Measurements from ENCODE around the gene COQ8B.
"Not testable (repeated sequence)": the region's sequence is repeated elsewhere in the genome, so short reads cannot be mapped to it uniquely, and the experiment has no call there.

The COQ8B gene

DNA sequence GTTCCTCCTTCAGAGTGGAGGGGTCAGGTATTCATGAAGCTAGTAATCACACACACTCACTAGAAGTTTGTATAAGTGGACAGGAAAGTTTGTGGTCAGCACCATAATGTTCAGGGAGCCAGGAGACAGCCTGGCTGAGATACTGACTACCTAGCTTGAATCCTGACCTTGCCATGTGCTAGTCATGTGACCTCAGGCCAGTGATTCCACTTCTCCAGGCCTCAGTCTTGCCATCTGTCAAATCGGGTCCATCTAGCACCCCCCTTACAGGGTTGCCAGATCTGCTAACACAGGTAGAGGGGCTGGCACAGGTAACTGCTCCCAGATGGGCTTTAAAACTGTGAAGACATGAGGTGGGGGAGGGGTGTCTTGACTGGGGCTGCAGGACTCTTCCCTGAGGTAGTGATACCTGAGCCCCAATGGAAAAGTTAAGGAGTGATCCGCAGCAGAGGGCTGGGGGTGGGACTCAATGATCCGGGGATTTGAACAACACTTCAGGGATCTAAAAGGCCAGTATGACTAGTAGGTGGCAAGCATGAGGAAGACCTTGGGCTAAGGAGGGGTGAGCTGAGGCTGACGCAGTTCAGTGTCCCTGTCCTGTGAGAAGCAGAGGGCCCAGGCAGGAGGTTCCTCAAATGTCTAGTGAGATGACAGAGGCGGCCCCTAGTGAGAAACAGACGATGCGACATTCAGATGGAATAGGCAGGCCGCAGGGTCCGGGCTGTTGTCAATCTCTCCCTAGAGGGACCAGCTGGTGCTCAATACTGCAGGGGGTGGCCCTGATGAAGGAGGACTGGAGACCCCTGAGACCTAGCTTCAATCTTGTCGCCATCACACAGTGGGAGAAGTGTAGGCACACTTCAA is 25.1 kb upstream of the COQ8B start:
- ATAC-seq, result no peak

DNA sequence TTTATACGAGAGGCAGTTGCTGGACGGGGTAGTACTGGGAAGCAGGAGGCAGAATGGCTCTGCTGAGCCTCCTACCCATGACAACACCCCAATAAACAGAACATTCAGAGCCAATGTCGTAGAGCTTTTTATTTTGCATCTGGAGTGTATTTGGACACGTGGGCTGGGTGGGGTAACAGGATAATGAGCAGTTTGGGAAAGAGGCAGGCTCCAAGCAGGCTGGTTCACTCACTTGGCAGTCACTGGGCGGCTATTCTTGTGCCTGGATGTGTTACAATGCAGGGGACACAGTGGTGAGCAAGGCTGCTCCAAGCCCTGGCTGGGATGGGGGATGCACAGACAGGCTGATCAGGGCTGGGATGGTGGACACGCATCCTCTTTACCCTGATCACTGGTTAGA is 24.1 kb upstream of the COQ8B start:
- no peak for ATAC-seq

DNA sequence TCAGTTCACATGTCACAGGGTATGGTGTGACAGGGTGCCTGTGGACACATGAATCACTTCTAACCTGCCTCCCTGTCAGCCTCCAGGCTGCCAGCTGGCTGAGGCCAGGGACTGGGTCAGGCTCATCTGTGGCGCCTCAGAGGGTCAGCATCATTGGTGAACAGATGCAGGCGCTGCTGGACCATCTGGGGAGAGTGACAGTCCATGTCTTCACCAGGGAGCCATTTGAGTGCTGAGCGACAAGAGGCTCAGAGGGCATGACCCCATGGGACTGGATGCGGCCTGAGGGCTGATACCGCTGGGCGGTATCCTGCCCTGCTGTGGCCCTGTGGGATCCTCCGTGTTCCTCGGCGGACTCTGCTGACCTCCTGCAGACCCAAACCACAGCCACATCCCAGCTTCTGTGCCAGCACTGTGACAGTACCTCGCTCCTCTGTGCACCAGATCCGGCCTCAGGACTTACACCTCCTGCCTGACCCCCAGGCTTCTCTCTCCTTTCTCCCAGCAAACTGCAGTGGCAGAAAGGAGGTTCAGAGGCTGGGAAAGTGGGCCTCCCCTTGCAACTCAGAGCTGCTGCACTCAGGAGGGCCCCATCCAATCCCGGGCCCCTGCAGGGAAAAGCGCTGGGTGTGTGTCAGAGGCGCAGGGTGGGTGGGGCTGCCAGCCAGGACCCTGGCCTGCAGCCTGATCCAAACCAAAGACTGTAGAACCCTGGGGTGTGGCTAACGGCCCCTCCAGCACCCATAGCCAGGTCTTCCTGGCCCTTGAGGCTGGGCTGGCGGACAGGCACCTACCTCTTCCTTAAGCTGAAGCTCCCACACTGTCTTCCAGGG is 23.4 kb upstream of the COQ8B start:
- ATAC-seq, result no peak

DNA sequence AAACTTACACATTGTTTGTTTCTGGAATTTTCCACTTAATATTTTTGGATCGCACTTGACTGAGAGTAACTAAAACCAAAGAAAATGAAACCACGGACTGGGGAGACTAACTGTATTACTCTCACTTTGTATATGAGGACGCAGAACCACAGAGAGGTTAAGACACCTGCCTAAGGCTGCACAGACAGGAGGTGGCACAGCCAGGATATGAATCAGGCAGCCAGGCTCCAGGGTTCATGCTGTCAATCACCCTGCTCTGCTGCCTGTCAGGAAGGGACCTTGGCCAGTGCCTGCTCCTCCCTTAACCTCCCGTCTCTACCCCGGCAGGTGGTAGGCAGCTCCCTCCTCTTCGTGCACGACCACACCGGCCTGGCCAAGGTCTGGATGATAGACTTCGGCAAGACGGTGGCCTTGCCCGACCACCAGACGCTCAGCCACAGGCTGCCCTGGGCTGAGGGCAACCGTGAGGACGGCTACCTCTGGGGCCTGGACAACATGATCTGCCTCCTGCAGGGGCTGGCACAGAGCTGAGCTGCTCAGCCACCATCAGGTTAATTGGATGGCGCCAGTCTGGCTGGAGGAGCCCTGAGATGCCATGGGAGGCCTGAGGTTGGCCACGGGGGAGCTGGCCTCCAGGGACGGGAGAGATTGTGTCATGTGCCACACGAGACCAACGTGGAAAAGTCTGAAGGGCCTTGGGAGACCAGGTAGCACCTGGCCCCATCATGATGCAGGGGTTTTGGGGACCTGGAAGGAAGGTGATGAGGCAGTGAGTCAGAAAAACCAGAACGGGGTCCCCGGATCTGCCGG is 22.5 kb upstream of the COQ8B start:
- no peak for ATAC-seq

DNA sequence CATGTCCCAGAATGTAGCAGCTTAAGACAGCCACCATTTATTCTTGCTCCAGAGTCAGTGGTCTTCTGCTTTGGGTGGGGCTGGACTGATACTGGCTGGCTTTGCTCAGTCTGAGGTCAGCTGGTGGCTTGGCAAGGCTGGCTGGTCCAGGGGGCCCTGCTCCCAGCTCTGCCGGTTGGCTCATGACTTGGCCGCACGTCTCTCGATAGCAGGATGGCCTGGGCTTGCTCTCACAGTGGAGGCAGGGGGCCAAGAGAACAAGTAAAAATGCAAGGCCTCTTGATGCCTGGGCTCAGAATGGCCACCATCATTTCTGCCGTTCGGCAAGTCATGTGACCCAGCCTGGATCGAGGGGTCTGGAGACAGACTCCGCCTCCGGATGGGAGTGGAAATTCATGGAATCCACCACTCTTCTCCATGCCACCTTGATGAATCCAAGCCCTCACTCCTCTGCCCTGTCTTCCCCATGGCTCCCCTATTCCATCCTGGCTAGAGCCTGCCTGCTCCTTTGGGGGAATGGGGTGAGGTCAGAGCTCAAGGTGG is 20.5 kb upstream of the COQ8B start:
- ATAC-seq, result no peak

DNA sequence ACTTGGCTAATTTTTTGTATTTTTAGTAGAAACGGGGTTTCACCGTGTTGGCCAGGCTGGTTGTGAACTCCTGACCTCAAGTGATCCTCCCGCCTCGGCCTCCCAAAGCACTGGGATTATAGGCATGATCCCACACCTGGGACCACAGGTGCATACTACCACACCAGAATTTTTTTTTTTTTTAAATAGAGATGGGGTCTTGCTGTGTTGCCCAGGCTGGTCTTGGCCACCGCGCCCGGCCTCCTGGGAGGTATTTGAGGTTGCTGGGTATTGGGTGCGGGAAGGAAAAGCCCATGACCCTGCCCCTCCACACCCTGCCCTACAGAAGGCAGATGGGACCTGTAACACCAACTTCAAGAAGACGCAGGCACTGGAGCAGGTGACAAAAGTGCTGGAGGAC is 20.0 kb upstream of the COQ8B start:
- ATAC-seq, result no peak

DNA sequence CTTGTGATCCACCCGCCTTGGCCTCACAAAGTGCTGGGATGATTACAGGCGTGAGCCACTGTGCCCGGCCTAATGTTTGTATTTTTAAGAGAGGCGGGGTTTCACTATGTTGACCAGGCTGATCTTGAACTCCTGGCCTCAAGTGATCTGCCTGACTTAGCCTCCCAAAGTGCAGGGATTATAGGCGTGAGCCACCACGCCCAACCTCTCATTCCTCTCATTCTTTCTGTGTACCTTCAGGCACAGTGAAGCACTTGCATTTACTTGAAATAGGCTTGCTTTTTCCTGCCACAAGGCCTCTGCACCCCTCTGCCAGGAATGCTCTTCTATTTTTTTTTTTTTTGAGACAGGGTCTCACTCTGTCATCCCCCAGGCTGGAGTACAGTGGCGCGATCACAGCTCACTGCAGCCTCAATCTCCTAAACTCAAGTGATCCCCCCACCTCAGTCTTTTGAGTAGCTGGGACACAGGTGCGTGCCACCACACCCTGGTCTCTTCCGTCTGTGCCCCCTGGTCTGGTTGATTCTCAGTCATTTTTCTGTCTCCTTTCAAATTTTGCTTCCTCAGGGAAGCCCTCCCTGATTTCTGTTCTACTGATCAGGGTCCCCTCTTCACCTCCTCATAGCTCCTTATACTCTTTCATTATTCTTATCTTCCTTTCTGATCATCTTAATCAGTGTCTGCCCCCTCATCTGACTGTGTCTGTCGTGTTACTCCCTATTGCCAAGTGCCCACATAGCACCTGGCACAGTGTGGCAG is 18.5 kb upstream of the COQ8B start:
- ATAC-seq, result no peak

DNA sequence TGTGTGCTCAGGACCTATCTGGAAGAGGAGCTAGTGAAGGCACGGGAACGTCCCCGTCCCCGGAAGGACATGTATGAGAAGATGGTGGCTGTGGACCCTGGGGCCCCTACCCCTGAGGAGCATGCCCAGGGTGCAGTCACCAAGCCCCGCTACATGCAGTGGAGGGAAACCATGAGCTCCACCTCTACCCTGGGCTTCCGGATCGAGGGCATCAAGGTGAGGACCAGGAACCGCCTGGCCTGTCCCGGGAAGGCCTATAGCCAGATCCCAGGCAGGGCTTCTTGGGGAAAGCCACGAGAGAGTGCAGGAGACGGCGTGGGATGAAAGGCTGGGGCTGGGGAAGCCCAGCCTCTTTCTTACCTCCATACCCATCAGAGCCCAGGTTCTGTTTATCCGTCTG is 16.5 kb upstream of the COQ8B start:
- ATAC-seq, result no peak

DNA sequence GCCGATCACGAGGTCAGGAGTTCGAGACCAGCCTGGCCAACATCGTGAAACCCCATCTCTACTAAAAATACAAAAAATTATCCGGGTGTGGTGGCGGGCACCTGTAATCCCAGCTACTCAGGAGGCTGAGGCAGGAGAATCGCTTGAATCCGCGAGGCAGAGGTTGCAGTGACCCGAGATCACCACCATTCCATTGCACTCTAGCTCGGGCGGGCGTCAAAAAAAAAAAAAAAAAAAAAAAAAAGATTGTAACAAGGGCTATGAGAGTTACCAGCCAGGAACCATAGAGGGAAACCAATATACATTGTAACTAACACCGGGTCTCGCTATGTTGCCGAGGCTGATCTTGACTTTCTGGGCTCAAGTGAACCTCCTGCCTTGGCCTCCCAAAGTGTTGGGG is 15.6 kb upstream of the COQ8B start:
- ATAC-seq, result not testable (repeated sequence)

DNA sequence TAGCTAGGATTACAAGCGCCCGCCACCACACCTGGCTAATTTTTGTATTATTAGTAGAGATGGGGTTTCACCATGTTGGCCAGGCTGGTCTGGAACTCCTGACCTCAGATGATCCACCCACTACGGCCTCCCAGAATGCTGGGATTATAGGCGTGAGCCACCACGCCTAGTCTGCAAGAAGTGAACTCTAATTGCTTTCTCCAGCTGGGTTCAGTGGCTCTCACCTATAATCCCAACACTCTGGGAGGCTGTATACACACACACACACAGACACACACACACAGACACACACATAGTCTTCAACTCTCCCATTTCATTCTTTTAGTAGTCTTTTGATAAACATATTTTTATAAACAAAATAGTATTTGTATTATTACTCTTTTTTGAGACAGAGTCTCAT is 13.4 kb upstream of the COQ8B start:
- not testable (repeated sequence) for ATAC-seq

DNA sequence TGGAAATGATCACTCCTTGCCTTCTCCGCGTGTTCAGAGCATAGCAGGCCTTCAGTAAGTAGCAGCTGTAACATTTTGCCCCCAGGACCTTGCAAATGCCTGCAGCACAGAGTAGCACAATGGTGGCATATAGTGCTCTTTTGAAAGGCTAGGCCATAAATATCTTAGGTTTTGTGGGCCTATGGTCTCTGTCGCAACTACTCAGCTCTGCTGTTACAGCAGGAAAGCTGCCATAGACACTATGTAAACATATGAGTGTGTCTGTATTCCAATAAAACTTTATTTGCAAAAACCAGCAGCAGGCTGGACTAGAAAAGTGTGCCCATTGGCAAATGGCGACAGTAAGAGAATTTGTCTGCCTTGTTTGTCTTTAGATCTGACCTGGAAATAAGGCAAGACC is 9.6 kb upstream of the COQ8B start:
- ATAC-seq, result no peak

DNA sequence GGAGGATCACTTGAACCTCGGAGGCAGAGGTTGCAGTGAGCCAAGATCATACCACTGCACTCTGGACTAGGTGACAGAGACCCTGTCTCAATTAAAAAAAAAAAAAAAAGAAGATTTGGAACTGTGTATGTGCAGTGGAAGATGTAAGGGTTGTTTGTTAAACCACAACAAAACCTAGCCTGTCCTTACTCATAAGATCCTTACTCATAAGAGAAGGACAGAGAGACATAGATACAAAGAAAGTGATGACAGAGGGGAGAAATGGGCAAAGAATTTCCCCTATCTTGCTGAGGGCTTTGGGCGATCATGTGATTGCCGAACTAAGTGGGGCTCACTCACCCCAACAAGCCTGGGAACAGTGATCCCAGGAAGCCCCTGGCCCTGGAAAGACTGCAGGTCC is 8.2 kb upstream of the COQ8B start:
- peak; percentile 32 to 65 for ATAC-seq

DNA sequence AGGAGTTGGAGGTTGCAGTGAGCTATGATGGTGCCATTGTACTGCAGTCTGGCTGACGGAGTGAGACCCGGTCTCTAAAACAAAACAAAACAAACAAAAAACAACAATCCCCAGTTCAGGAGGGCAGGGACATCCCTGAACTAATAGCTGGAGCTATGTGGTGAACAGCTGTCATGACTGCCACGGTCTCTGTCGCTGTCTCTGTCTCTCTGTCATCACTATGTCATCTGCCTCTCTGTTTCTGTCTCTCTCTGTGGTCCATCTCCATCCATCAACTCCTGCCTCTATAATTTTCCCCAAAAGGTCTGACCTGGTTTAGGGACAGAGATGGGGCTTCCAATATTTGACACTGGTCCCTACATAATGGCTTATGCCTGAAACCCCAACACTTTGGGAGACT is 7.6 kb upstream of the COQ8B start:
- no peak for ATAC-seq

DNA sequence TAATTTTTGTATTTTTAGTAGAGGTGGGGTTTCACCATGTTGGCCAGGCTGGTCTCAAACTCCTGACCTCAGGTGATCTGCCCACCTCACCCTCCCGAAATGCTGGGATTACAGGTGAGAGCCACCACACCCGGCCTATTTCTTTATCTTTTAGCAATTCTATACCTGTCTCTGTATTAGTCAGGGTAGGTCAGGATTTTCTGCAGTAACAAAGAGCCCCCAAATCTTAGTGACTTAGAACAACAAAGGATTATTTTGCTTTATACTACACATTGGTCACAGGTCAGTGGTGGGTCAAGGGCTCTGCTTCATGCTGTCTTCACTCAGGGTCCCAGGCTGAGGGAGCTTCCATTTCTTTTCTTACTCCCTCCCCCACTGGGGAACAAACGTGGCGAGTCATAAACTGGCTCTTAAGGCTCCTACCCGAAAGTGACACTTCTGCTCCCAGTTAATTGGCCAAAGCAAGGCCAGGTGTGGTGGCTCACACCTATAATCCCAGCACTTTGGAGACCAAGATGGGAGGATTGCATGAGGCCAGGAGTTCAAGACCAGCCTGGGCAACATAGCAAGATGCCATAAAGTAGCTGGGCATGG is 7.1 kb upstream of the COQ8B start:
- no peak for ATAC-seq

DNA sequence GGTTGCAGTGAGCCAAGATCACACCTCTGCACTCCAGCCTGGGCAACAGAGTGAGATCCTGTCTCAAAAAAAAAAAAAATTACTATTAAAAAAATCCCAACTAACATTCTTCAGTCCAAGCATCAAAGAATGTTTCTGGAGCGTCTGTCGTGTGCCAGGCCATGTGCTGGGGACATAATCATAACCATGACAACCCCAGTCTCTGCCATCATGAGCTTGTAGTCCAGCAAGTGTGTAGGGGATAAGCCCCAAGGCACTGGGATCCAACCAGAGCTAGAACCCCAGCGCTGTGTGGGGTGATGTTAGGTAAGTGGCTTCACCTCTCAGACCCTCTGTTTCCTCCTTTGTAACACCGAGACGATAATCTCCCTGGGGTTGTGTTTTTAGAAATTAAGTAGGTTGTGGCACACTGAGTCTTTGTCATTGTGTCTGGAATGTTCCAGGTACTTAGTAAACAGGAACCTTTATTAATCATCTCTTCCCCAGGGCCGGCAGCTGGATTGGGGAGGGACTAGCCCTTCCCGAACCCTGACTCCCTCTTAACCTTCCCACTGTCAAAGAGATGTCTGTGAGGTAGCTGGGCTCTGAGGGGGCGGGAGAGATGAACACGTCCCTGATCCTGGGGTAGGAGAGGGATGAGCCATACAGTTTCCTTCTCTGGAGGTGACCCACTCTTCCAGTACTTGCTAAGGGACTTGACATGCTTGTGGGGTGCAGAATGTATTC is 5.4 kb upstream of the COQ8B start:
- no peak for ATAC-seq

DNA sequence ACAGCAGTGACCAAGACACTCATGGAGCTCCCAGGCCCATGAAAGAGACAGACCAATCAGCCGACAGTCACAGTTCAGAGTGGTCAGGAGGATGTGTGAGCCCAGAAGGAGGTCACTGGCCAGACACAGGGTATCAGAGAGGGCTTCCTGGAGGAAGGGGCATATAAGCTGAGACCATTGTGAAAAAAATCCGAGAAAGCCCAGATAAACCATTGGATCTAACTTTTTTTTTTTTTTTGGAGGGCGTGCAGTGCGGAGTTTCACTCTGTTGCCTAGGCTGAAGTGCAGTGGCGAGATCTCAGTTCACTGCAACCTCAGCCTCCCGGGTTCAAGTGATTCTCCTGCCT is 4.4 kb upstream of the COQ8B start:
- no peak for ATAC-seq

DNA sequence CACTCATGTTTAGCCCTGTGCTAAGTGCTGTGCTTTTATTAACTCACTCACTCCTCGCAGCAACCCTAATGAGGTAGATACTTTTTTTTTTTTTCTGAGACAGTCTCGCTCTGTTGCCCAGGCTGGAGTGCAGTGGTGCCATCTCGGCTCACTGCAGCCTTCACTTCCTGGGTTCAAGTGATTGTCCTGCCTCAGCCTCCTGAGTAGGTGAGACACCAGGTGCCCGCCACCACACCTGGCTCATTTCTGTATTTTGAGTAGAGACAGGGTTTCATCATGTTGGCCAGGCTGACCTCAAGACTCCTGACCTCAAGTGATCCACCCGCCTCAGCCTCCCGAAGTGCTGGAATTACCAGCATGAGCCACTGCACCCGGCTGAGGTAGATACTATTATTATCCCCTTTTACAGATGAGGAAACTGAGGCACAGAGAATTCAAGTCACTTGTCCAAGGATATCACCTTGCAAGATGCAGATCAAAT is 2.8 kb upstream of the COQ8B start:
- no peak for ATAC-seq

DNA sequence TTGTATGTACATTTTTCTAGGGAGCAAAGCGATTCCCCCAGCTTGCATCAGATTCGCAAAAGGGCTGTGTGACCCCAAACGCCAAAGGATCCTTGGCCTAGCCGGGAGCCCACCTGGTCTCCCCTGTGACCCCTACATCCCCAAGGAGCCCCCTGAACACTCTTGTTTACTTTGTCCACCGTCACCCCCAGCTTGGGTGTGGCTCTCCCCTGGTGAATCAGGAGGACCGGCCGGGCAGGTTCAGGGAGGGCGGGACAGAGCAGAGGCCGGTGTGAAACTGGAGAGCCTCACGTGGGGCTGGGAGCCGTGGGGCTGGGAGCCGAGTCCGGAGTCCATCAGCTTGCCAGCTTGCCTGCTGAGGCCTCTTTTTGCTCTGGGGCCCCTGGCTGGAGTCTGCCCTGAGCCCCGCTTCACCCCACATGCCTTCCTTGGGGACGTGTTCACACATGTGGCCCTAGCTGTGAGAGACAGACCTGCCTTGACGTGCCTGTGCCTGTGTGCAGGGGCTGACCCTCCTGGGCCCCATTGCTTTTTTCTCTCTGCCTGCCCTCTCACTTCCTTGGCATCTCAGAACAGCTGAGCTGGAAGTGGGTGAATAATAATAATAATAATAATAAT is 2.2 kb upstream of the COQ8B start:
- no peak for ATAC-seq

DNA sequence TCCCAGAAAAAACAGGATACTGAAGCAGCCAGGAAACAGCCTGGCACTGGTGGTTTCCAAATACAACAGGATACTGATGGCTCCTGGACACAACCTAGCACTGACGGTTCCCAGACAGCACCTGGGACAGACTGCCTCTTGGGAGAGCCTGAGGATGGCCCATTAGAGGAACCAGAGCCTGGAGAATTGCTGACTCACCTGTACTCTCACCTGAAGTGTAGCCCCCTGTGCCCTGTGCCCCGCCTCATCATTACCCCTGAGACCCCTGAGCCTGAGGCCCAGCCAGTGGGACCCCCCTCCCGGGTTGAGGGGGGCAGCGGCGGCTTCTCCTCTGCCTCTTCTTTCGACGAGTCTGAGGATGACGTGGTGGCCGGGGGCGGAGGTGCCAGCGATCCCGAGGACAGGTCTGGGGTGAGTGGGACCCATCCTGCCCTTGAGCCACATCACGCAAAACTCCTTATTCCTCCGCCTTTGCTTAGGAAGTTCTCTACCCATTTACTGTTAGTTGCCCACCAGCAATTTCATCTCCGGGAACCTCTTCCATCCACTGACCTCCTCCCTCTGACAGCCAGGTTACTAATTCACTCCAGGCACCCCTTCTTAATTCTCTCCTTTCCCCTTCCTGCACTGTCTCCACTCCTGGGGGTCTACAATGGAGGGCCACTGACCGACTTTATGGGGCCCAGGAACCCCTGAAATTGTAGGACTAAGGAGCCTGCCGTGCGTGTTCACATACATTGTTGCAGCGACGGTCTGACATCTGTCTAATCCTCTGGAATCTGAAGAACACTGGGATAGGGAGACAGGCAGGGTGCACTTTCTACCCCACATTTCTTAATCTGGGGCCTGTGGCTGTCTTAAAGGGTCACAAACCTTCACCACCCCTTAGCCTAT is 1.4 kb upstream of the COQ8B start:
- no peak for ATAC-seq
